ENCODE measurements around the gene GDPGP1. TPM values are rescaled to one million over a fixed set of nuclear protein-coding genes. Genes with fewer than 3 reads are reported as not detected.

The GDPGP1 gene
- total RNA-seq, 1 donor from 2014 or later, result 2.9 TPM

DNA sequence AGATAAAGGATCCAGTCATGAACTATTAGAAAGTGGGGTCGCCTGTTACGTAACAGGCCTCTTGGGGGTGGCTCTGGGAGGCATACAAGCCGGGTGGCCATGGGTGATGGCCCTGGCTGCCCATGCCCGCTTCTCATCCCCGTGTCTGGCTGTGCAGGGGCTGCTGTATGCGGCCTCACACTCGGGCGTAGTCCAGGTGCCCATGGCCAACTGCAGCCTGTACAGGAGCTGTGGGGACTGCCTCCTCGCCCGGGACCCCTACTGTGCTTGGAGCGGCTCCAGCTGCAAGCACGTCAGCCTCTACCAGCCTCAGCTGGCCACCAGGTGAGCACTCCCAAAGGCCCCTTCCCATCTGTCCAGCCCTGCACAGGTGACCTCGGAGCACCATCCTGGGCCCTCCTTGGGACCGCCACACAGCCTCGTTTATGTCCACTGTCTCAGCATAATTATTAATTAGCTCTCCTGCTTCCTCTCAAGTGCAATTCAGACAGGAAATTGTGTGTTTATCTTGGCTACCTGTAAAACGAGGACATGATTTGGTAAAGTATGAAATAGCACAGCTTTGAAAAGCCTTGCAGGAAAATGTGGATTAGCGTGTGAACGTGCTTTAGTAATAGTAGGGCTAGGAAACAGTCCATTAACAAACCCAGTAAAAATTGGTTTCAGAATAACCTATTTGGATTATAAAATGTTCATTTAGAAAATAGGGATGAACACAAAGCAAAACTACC lies 8.3 kb upstream of the GDPGP1 start:
- no peak for FAIRE-seq

GRCh38 chr15:90227336-90227735 lies 6.7 kb upstream of the GDPGP1 start:
- no peak for DNase-seq (ENCODE audit: low read depth)
- Histone ChIP-seq H3K27me3 (ENCODE audit: control insufficient read depth, insufficient read depth, low read length) (no peaks in the 10 kb centered on the region), H3K4me3 (ENCODE audit: low read depth, low read length) (no peak overlapping the region), H3K36me3 (ENCODE audit: control insufficient read depth, insufficient read depth, low read length) (peaks cover 47% of the 10 kb centered on the region)
- TF ChIP-seq, protein P1, sequence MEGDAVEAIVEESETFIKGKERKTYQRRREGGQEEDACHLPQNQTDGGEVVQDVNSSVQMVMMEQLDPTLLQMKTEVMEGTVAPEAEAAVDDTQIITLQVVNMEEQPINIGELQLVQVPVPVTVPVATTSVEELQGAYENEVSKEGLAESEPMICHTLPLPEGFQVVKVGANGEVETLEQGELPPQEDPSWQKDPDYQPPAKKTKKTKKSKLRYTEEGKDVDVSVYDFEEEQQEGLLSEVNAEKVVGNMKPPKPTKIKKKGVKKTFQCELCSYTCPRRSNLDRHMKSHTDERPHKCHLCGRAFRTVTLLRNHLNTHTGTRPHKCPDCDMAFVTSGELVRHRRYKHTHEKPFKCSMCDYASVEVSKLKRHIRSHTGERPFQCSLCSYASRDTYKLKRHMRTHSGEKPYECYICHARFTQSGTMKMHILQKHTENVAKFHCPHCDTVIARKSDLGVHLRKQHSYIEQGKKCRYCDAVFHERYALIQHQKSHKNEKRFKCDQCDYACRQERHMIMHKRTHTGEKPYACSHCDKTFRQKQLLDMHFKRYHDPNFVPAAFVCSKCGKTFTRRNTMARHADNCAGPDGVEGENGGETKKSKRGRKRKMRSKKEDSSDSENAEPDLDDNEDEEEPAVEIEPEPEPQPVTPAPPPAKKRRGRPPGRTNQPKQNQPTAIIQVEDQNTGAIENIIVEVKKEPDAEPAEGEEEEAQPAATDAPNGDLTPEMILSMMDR (IDR thresholded peaks at IDR 0.05; ENCODE audit: insufficient read depth, low read length, severe bottlenecking), result no peak
- FAIRE-seq, result no peak

More for the DNA sequence above, 8.3 kb upstream of the GDPGP1 start:
- H3K4me3 ChIP-seq (ENCODE audit: low read depth, low read length), result no peak overlapping the region
- H3K36me3 ChIP-seq (ENCODE audit: control insufficient read depth, insufficient read depth, low read length), result peaks cover 52% of the 10 kb centered on the region
- no peak for DNase-seq (ENCODE audit: low read depth)
- no peaks in the 10 kb centered on the region for H3K27me3 ChIP-seq (ENCODE audit: control insufficient read depth, insufficient read depth, low read length)
- TF ChIP-seq, protein P1 (IDR thresholded peaks at IDR 0.05; ENCODE audit: insufficient read depth, low read length, severe bottlenecking), result no peak

- no peak for DNase-seq (ENCODE audit: low read depth)
- Histone ChIP-seq H3K27me3 (ENCODE audit: control insufficient read depth, insufficient read depth, low read length) (no peaks in the 10 kb centered on the region), H3K36me3 (ENCODE audit: control insufficient read depth, insufficient read depth, low read length) (peaks cover 43% of the 10 kb centered on the region), H3K4me3 (ENCODE audit: low read depth, low read length) (no peak overlapping the region)
- TF ChIP-seq, protein P1 (IDR thresholded peaks at IDR 0.05; ENCODE audit: insufficient read depth, low read length, severe bottlenecking), result no peak
- no peak for FAIRE-seq
These were observed 5.9 kb upstream of the GDPGP1 start for GRCh38 chr15:90227816-90228772.

DNA sequence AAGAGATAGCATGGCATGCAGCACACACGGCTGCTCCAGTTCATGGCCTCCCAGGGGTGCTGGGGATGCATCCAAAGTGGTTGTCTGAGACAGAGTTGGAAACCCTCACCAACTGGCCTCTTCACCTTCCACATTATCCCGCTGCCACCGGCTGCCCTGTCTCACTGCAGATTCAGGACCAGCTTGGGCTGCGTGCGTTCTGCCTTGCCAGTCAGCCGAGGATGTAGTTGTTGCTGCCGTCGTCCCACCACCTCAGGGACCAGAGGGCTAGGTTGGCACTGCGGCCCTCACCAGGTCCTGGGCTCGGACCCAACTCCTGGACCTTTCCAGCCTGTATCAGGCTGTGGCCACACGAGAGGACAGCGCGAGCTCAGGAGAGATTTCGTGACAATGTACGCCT lies 5.0 kb upstream of the GDPGP1 start:
- TF ChIP-seq, protein P1 (IDR thresholded peaks at IDR 0.05; ENCODE audit: insufficient read depth, low read length, severe bottlenecking), result no peak
- no peaks in the 10 kb centered on the region for H3K27me3 ChIP-seq (ENCODE audit: control insufficient read depth, insufficient read depth, low read length)
- no peak overlapping the region for H3K4me3 ChIP-seq (ENCODE audit: low read depth, low read length)
- FAIRE-seq (no peak), DNase-seq (ENCODE audit: low read depth) (no peak)
- H3K36me3 ChIP-seq (ENCODE audit: control insufficient read depth, insufficient read depth, low read length), result peaks cover 35% of the 10 kb centered on the region

- H3K36me3 ChIP-seq (ENCODE audit: control insufficient read depth, insufficient read depth, low read length), result peaks cover 24% of the 10 kb centered on the region
- DNase-seq (ENCODE audit: low read depth), result no peak
These were observed 3.9 kb upstream of the GDPGP1 start for GRCh38 chr15:90230071-90230494.

More at GRCh38 chr15:90230071-90230494, 3.9 kb upstream of the GDPGP1 start:
- no peak for FAIRE-seq
- Histone ChIP-seq H3K27me3 (ENCODE audit: control insufficient read depth, insufficient read depth, low read length) (no peaks in the 10 kb centered on the region), H3K4me3 (ENCODE audit: low read depth, low read length) (no peak overlapping the region)
- TF ChIP-seq, protein P1 (IDR thresholded peaks at IDR 0.05; ENCODE audit: insufficient read depth, low read length, severe bottlenecking), result no peak

Measured in bronchial epithelial cell (primary cell).